T-helper 1 cell (primary cell): ENCODE results near the gene ARHGEF10L.
"Not testable (repeated sequence)": the region's sequence is repeated elsewhere in the genome, so short reads cannot be mapped to it uniquely, and the experiment has no call there.

ENCODE experiments used
- DNase-seq, 5 donors: peaks; one replicate each; pipeline ENCODE4 v3.0.0-alpha.2; 2012 to 2020
- total RNA-seq, 4 donors: gene quantifications; one replicate each; lab custom pipeline; 2026; lab: John Stamatoyannopoulos, UW

The ARHGEF10L gene
- total RNA-seq: 0 to 0.15 (median 0) reads per million in 4 donors

- DNase-seq: no peak
Observed at GRCh38 chr1:17539477-17540254, at the start of gene ARHGEF10L. TSS of gene ARHGEF10L (plus strand) at chr1:17539698. CDS start at chr1:17580596, 40,898 bp downstream.

GRCh38 chr1:17489768-17490417, 49.6 kb upstream of the ARHGEF10L start:
- DNase-seq: not testable (repeated sequence)

GRCh38 chr1:17490667-17491066, 48.8 kb upstream of the ARHGEF10L start:
- DNase-seq: not testable (repeated sequence)

GRCh38 chr1:17494114-17494729, 45.3 kb upstream of the ARHGEF10L start:
- peak in 4 of 5 donors; percentile 13 to 65 (median 38) for DNase-seq

GRCh38 chr1:17496419-17496818, 43.1 kb upstream of the ARHGEF10L start:
- DNase-seq: no peak

- DNase-seq: no peak
Observed at GRCh38 chr1:17498214-17498613, 41.3 kb upstream of the ARHGEF10L start.

GRCh38 chr1:17502326-17502778, 37.1 kb upstream of the ARHGEF10L start:
- DNase-seq: peak in 3 of 5 donors; percentile 8 to 46 (median 10)

- DNase-seq: no peak
Observed at GRCh38 chr1:17503146-17503545, 36.4 kb upstream of the ARHGEF10L start.

GRCh38 chr1:17507200-17507599, 32.3 kb upstream of the ARHGEF10L start:
- DNase-seq: not testable (repeated sequence)

GRCh38 chr1:17507915-17508314, 31.6 kb upstream of the ARHGEF10L start:
- no peak for DNase-seq

GRCh38 chr1:17509363-17509762, 30.1 kb upstream of the ARHGEF10L start:
- DNase-seq: no peak

- DNase-seq: no peak
Observed at GRCh38 chr1:17510138-17510537, 29.4 kb upstream of the ARHGEF10L start.

GRCh38 chr1:17511188-17511587, 28.3 kb upstream of the ARHGEF10L start:
- DNase-seq: no peak

GRCh38 chr1:17513131-17513530, 26.4 kb upstream of the ARHGEF10L start:
- DNase-seq: no peak

GRCh38 chr1:17514776-17515175, 24.7 kb upstream of the ARHGEF10L start:
- DNase-seq: no peak

GRCh38 chr1:17515902-17516301, 23.6 kb upstream of the ARHGEF10L start:
- no peak for DNase-seq

- no peak for DNase-seq
Observed at GRCh38 chr1:17516303-17517214, 22.9 kb upstream of the ARHGEF10L start.

GRCh38 chr1:17520041-17520440, 19.5 kb upstream of the ARHGEF10L start:
- no peak for DNase-seq

GRCh38 chr1:17520473-17521319, 18.8 kb upstream of the ARHGEF10L start:
- no peak for DNase-seq

- no peak for DNase-seq
Observed at GRCh38 chr1:17521946-17522612, 17.4 kb upstream of the ARHGEF10L start.
